SK-N-SH (cell line): Measurements from ENCODE around the gene FCER1G. TPM values are rescaled to one million over a fixed set of nuclear protein-coding genes. Genes with fewer than 3 reads are reported as not detected.
A peak's percentile ranks its signal among the peaks of the same experiment; 100 is the strongest.

Experiments
- CTCF ChIA-PET: fragments of 300-600, 350-600 bp; formaldehyde crosslinking; extraction: SDS; loops from one replicate; lab custom pipeline; 2021; lab: Yijun Ruan, JAX
- POLR2A ChIA-PET: fragments of 350-600 bp; sonication (Branson Sonifier 250); formaldehyde crosslinking; extraction: SDS; loops from one replicate; lab custom pipeline; 2020; ENCODE audit warnings: antibody characterized with exemption, inconsistent platforms; lab: Yijun Ruan, JAX
- DNase-seq: peaks from one replicate; pipeline ENCODE4 v3.0.0; 2012
- H2AFZ ChIP-seq: fragments of 200-600 bp; sonication (generic); 2 replicates; pipeline ENCODE4 v1.8.1; 2016; ENCODE audit warnings: antibody characterized with exemption, mild to moderate bottlenecking, low read depth
- H3F3A ChIP-seq: fragments of 200-600 bp; sonication (generic); replicated peaks from 2 replicates; pipeline ENCODE3; 2016; ENCODE audit warnings: antibody characterized with exemption, mild to moderate bottlenecking; ENCODE audit not compliant: insufficient read depth
- H3K27ac ChIP-seq, 2 experiments: fragments of 200-500 bp in 1 of 2; fragments of 200-600 bp in 1 of 2; sonication (Bioruptor generic) in 1 of 2; sonication (generic), shearing (Covaris generic) in 1 of 2; 2 replicates each; pipeline versions ENCODE4 v1.5.1 to v1.6.1; 2014 to 2016; ENCODE audit warnings: low read depth in 2 of 2, inconsistent platforms in 1 of 2, low read length in 1 of 2, mild to moderate bottlenecking in 1 of 2, mixed read lengths in 1 of 2
- H3K27me3 ChIP-seq: fragments of 200-600 bp; sonication (generic), shearing (Covaris generic); 2 replicates; pipeline ENCODE4 v1.6.1; 2016; ENCODE audit warnings: mixed run types; ENCODE audit not compliant: insufficient read depth
- H3K36me3 ChIP-seq, 2 experiments: fragments of 200-500 bp in 1 of 2; fragments of 200-600 bp in 1 of 2; sonication (Bioruptor generic) in 1 of 2; sonication (generic) in 1 of 2; replicated peaks in 1 of 2; 2 replicates each; pipeline versions ENCODE3 to v1.5.1; 2014 to 2016; ENCODE audit warnings: low read length in 1 of 2, mild to moderate bottlenecking in 1 of 2; ENCODE audit not compliant: insufficient read depth in 2 of 2, control insufficient read depth in 1 of 2
- H3K4me1 ChIP-seq, 2 experiments: fragments of 200-500 bp in 1 of 2; fragments of 200-600 bp in 1 of 2; sonication (Bioruptor generic) in 1 of 2; sonication (generic), shearing (Covaris generic) in 1 of 2; 2 replicates each; pipeline versions ENCODE4 v1.5.1 to v1.6.1; 2014 to 2016; ENCODE audit warnings: low read depth in 1 of 2, low read length in 1 of 2, mixed run types in 1 of 2; ENCODE audit not compliant: insufficient read depth in 2 of 2, control insufficient read depth in 1 of 2
- H3K4me2 ChIP-seq: fragments of 200-600 bp; sonication (generic), shearing (Covaris generic); 2 replicates; pipeline ENCODE4 v1.6.1; 2017; ENCODE audit warnings: mixed run types
- H3K4me3 ChIP-seq, 2 experiments: fragments of 200-500 bp in 1 of 2; fragments of 200-600 bp in 1 of 2; sonication (Bioruptor generic) in 1 of 2; sonication (generic), shearing (Covaris generic) in 1 of 2; 2 replicates each; pipeline versions ENCODE4 v1.5.1 to v1.8.1; 2014 to 2016; ENCODE audit warnings: low read depth in 2 of 2, inconsistent platforms in 1 of 2, low read length in 1 of 2, mild to moderate bottlenecking in 1 of 2, mixed read lengths in 1 of 2, moderate library complexity in 1 of 2
- H3K79me2 ChIP-seq: fragments of 200-600 bp; sonication (generic); 2 replicates; pipeline ENCODE4 v1.8.1; 2017; ENCODE audit warnings: mild to moderate bottlenecking; ENCODE audit not compliant: insufficient read depth
- H3K9ac ChIP-seq: fragments of 200-600 bp; sonication (generic); 2 replicates; pipeline ENCODE4 v1.6.1; 2017; ENCODE audit warnings: mixed run types
- H3K9me2 ChIP-seq: fragments of 200-600 bp; sonication (generic); 2 replicates; pipeline ENCODE4 v1.6.1; 2017; ENCODE audit warnings: mixed run types
- H3K9me3 ChIP-seq: fragments of 200-600 bp; sonication (generic); 2 replicates; pipeline ENCODE4 v1.6.1; 2017; ENCODE audit warnings: mixed run types, mild to moderate bottlenecking, moderate library complexity
- H4K20me1 ChIP-seq: fragments of 200-600 bp; sonication (generic); 2 replicates; pipeline ENCODE4 v1.6.1; 2017; ENCODE audit warnings: mild to moderate bottlenecking, mixed run types; ENCODE audit not compliant: insufficient read depth
- CTCF ChIP-seq: fragments of 200-600 bp; sonication (generic); IDR thresholded peaks from 2 replicates; pipeline ENCODE4 v1.6.1; 2017; ENCODE audit warnings: antibody characterized with exemption, mild to moderate bottlenecking, moderate library complexity
- ELF1 ChIP-seq: IDR thresholded peaks from 2 replicates; pipeline ENCODE4 v1.4.0; 2012
- EP300 ChIP-seq, 2 experiments: IDR thresholded peaks; 2 replicates each; pipeline versions ENCODE4 v1.4.0 to v1.6.1; 2012; ENCODE audit warnings: borderline replicate concordance in 1 of 2, low read depth in 1 of 2, low read length in 1 of 2
- FOSL2 ChIP-seq: IDR thresholded peaks from 2 replicates; pipeline ENCODE4 v1.4.0; 2012; ENCODE audit warnings: low read depth, mild to moderate bottlenecking, moderate library complexity, borderline replicate concordance
- GABPA ChIP-seq: IDR thresholded peaks from 2 replicates; pipeline ENCODE4 v1.4.0; 2012; ENCODE audit warnings: low read depth, mild to moderate bottlenecking
- GATA2 ChIP-seq: sonication (generic); formaldehyde crosslinking; IDR thresholded peaks from 2 replicates; pipeline ENCODE4 v1.5.0; 2020; ENCODE audit warnings: mild to moderate bottlenecking, missing genetic modification reagents
- JUND ChIP-seq: IDR thresholded peaks from 2 replicates; pipeline ENCODE4 v1.4.0; 2012
- MAX ChIP-seq: IDR thresholded peaks from 2 replicates; pipeline ENCODE4 v1.4.0; 2012; ENCODE audit warnings: low read depth
- MXI1 ChIP-seq: IDR thresholded peaks from 2 replicates; pipeline ENCODE4 v1.6.1; 2012; ENCODE audit warnings: mild to moderate bottlenecking, low read depth, low read length, improper control_type of control experiment
- NFIC ChIP-seq: IDR thresholded peaks from 2 replicates; pipeline ENCODE4 v1.4.0; 2012; ENCODE audit warnings: borderline replicate concordance
- POLR2AphosphoS5 ChIP-seq: IDR thresholded peaks from 2 replicates; pipeline ENCODE4 v1.6.1; 2012; ENCODE audit warnings: low read depth, low read length
- RAD21 ChIP-seq: IDR thresholded peaks from 2 replicates; pipeline ENCODE4 v1.6.1; 2012; ENCODE audit warnings: mild to moderate bottlenecking, low read length
- RCOR1 ChIP-seq: fragments of 150-350 bp; IDR thresholded peaks from 2 replicates; pipeline ENCODE4 v1.6.1; 2017; ENCODE audit warnings: antibody characterized with exemption, low read length
- REST ChIP-seq: IDR thresholded peaks from 2 replicates; pipeline ENCODE4 v1.6.1; 2012; ENCODE audit warnings: mild to moderate bottlenecking, low read depth, low read length, moderate library complexity
- RFX5 ChIP-seq: IDR thresholded peaks from 2 replicates; pipeline ENCODE4 v1.6.1; 2012; ENCODE audit warnings: mild to moderate bottlenecking, improper control_type of control experiment, low read length
- SIN3A ChIP-seq: IDR thresholded peaks from 2 replicates; pipeline ENCODE4 v1.6.1; 2012; ENCODE audit warnings: low read depth, mild to moderate bottlenecking, low read length, moderate library complexity, borderline replicate concordance
- SMC3 ChIP-seq: IDR thresholded peaks from 2 replicates; pipeline ENCODE4 v1.6.1; 2012; ENCODE audit warnings: low read depth, low read length, improper control_type of control experiment
- TAF1 ChIP-seq: IDR thresholded peaks from 2 replicates; pipeline ENCODE4 v1.6.1; 2012; ENCODE audit warnings: low read depth, mild to moderate bottlenecking, low read length, moderate library complexity, borderline replicate concordance
- TCF12 ChIP-seq: IDR thresholded peaks from 2 replicates; pipeline ENCODE4 v1.4.0; 2012
- TEAD4 ChIP-seq: IDR thresholded peaks from 2 replicates; pipeline ENCODE4 v1.4.0; 2012; ENCODE audit warnings: mild to moderate bottlenecking, borderline replicate concordance; ENCODE audit not compliant: insufficient read depth
- USF1 ChIP-seq: IDR thresholded peaks from 2 replicates; pipeline ENCODE4 v1.4.0; 2012; ENCODE audit warnings: low read depth, borderline replicate concordance
- YY1 ChIP-seq: IDR thresholded peaks from 2 replicates; pipeline ENCODE4 v1.4.0; 2012; ENCODE audit warnings: low read depth, mild to moderate bottlenecking
- ZBTB33 ChIP-seq: IDR thresholded peaks from 2 replicates; pipeline ENCODE4 v1.4.0; 2012; ENCODE audit warnings: low read depth, borderline replicate concordance
- WGBS: methylation state at CpG from one replicate; pipeline ENCODE4 v1.1.6; 2017; ENCODE audit warnings: low lambda C conversion rate; 5-methylcytosine and 5-hydroxymethylcytosine counted together
- polyA plus RNA-seq, 3 experiments: library from polyadenylated mRNA; depleted of rRNA; stranded (reverse); fragments of >200 nt; gene quantifications; 2 replicates each; pipeline ENCODE4 v1.2.3, GENCODE V29; 2012

The FCER1G gene
- polyA plus RNA-seq, 1 of the 3 experiments (the other 2 are of a cell fraction) = 0.61 TPM

- Histone ChIP-seq H3K27ac (peak within 1 kb of the TSS; percentile 74 to 99), H3K4me2 (peak within 1 kb of the TSS; percentile 86), H3K36me3 (peaks cover 26 to 30% of the 10 kb centered on the region in 2 experiments), H3K79me2 (peaks cover 42% of the 10 kb centered on the region), H3K9me3 (no peaks in the 10 kb centered on the region), H2AFZ (peak within 1 kb of the TSS; percentile 93), H3K4me1 (peaks cover 27 to 56% of the 10 kb centered on the region in 2 experiments), H3K9ac (peak within 1 kb of the TSS; percentile 82), H3K9me2 (no peaks in the 10 kb centered on the region), H3K27me3 (no peaks in the 10 kb centered on the region), H3K4me3 (peak within 1 kb of the TSS; percentile 78 to 83), H4K20me1 (no peaks in the 10 kb centered on the region), H3F3A (peaks cover 13% of the 10 kb centered on the region)
- DNase-seq = peak; percentile 85
- WGBS = 4% methylated on average over 43 of the region's 53 CpGs
- TF ChIP-seq MAX (peak; percentile 28; the same call in 1 of the 2 replicates), SMC3 (no peak; the same call in 1 of the 2 replicates), GABPA (peak; percentile 92), RFX5 (no peak), CTCF (peak; percentile 49), YY1 (peak; percentile 100), POLR2AphosphoS5 (peak; percentile 94), JUND (no peak), TEAD4 (no peak), NFIC (no peak; the same call in 1 of the 2 replicates), ZBTB33 (0 out of 2 replicates have a peak, but pooled peaks have one; percentile 34), RCOR1 (peak; percentile 44; the same call in 1 of the 2 replicates), EP300 (IDR thresholded peaks at IDR 0.05; ENCODE audit: borderline replicate concordance in 1 of 2, low read depth in 1 of 2, low read length in 1 of 2) (no peak), TCF12 (no peak), MXI1 (peak; percentile 50; the same call in 1 of the 2 replicates), ELF1 (peak; percentile 98), SIN3A (0 out of 2 replicates have a peak, but pooled peaks have one; percentile 25), TAF1 (peak; percentile 99), USF1 (no peak; the same call in 1 of the 2 replicates), RAD21 (no peak), REST (peak; percentile 69), FOSL2 (no peak), GATA2 (CRISPR knock-in tag) (peak; percentile 8; the same call in 1 of the 2 replicates)
- CTCF ChIA-PET = interaction anchor here (0.7 to 6.8 kb wide), 23 partner anchors 9 to 188 kb away, joined by 3 to 65 read pairs (median 5); partner anchors contain the start of genes APOA2, B4GALT3, PPOX and SDHC
- POLR2A ChIA-PET = interaction anchor here (0.6 to 2.1 kb wide), 14 partner anchors 9 to 187 kb away, joined by 3 to 19 read pairs (median 4); partner anchors contain the start of genes APOA2, FCER1G, NIT1 and PFDN2
Observed at GRCh38 chr1:161201836-161202712, 13.0 kb upstream of the FCER1G start, which contains the start of gene NDUFS2. TSS of gene NDUFS2 (plus strand) at chr1:161202367. CDS start at chr1:161202386, 19 bp downstream.
